Uterus (tissue), 4 donors: ENCODE results near the gene SCAMP4. TPM values are rescaled to one million over a fixed set of nuclear protein-coding genes. Genes with fewer than 3 reads are reported as not detected.

Source experiments
- DNase-seq, 2 donors: peaks; one replicate each; pipeline ENCODE4 v3.0.0-alpha.2; 2019 to 2020
- H3K27ac ChIP-seq, 2 donors: fragments of 200-600 bp; sonication (generic); 1 replicate in 1 of 2; 2 replicates in 1 of 2; pipeline ENCODE4 v1.5.1; 2016 to 2018
- H3K27me3 ChIP-seq, 2 donors: fragments of 200-600 bp; sonication (generic); one replicate each; pipeline ENCODE4 v1.5.1; 2018 to 2019; ENCODE audit warnings: control low read depth in 1 of 2
- H3K36me3 ChIP-seq, 2 donors: fragments of 200-600 bp; sonication (generic); one replicate each; pipeline ENCODE4 v1.5.1; 2019; ENCODE audit warnings: control low read depth in 1 of 2
- H3K4me1 ChIP-seq, 2 donors: fragments of 200-600 bp; sonication (generic); one replicate each; pipeline ENCODE4 v1.5.1; 2018 to 2019; ENCODE audit warnings: control low read depth in 1 of 2
- H3K4me3 ChIP-seq, 2 donors: fragments of 200-600 bp; sonication (generic); 1 replicate in 1 of 2; 2 replicates in 1 of 2; pipeline ENCODE4 v1.5.1; 2018 to 2019; ENCODE audit warnings: mild to moderate bottlenecking in 1 of 2
- H3K9me3 ChIP-seq, 2 donors: fragments of 200-600 bp; sonication (generic); one replicate each; pipeline ENCODE4 v1.5.1; 2019; ENCODE audit warnings: control low read depth in 1 of 2
- CTCF ChIP-seq, 4 experiments: fragments of 200-600 bp in 2 of 4; fragments of 450-650 bp in 2 of 4; sonication (generic) in 2 of 4; IDR thresholded peaks; one replicate each; pipeline ENCODE4 v1.5.1; 2016 to 2019; ENCODE audit warnings: antibody characterized with exemption in 4 of 4, mild to moderate bottlenecking in 2 of 4, moderate library complexity in 1 of 4
- POLR2A ChIP-seq, 2 donors: fragments of 450-650 bp; IDR thresholded peaks; one replicate each; pipeline ENCODE4 v1.6.1; 2016; ENCODE audit warnings: antibody characterized with exemption in 2 of 2, mild to moderate bottlenecking in 1 of 2, moderate library complexity in 1 of 2
- intact Hi-C: fragments of 100-400 bp; cut with DNase I; formaldehyde crosslinking; loops from one replicate; pipeline ENCODE4 v1.15.1; 2023; ENCODE audit warnings: low total_unique reads
- total RNA-seq, 4 donors: library from RNA; depleted of rRNA in 3 of 4; stranded (reverse); fragments of >200 nt in 3 of 4; gene quantifications; one replicate each; pipeline versions ENCODE4 v1.1.0 to v1.2.4, GENCODE V29; 2014 to 2023
- donor health status: DM: yes; HTN: yes; CAD: no.

The SCAMP4 gene
- total RNA-seq, 4 donors from 2014 or later: 9.5 to 68.9 (median 28.0) TPM

GRCh38 chr19:1920644-1921043, 15.4 kb downstream of the SCAMP4 start:
- H3K36me3 ChIP-seq: no peaks in the 10 kb centered on the region
- no peak for TF ChIP-seq CTCF (IDR thresholded peaks at IDR 0.05)
- no peak for TF ChIP-seq POLR2A (IDR thresholded peaks at IDR 0.05)
- no peak overlapping the region for H3K27ac ChIP-seq
- H3K27me3 ChIP-seq: no peaks in the 10 kb centered on the region
- H3K9me3 ChIP-seq: no peaks in the 10 kb centered on the region
- no peaks in the 10 kb centered on the region for H3K4me1 ChIP-seq
- no peak overlapping the region for H3K4me3 ChIP-seq
- intact Hi-C loops: no loop called here
- DNase-seq: no peak

GRCh38 chr19:1921326-1921725, 16.1 kb downstream of the SCAMP4 start:
- H3K4me1 ChIP-seq: no peaks in the 10 kb centered on the region
- intact Hi-C loops: no loop called here
- H3K9me3 ChIP-seq: no peaks in the 10 kb centered on the region
- H3K27me3 ChIP-seq: no peaks in the 10 kb centered on the region
- H3K27ac ChIP-seq: no peak overlapping the region
- peak in 1 of 4 experiments; percentile 2 for TF ChIP-seq CTCF (IDR thresholded peaks at IDR 0.05)
- TF ChIP-seq POLR2A (IDR thresholded peaks at IDR 0.05): no peak
- DNase-seq: peak; percentile 67 to 68
- H3K36me3 ChIP-seq: no peaks in the 10 kb centered on the region
- H3K4me3 ChIP-seq: no peak overlapping the region

- H3K27me3 ChIP-seq: no peaks in the 10 kb centered on the region
- no peak overlapping the region for H3K27ac ChIP-seq
- no peaks in the 10 kb centered on the region for H3K36me3 ChIP-seq
- DNase-seq: no peak
- H3K9me3 ChIP-seq: no peaks in the 10 kb centered on the region
- TF ChIP-seq POLR2A (IDR thresholded peaks at IDR 0.05) (no peak), CTCF (IDR thresholded peaks at IDR 0.05) (no peak)
- H3K4me3 ChIP-seq: no peak overlapping the region
- intact Hi-C loops: no loop called here
- H3K4me1 ChIP-seq: no peaks in the 10 kb centered on the region
Measured at GRCh38 chr19:1921825-1922224, 16.6 kb downstream of the SCAMP4 start.

- H3K27ac ChIP-seq: no peak overlapping the region
- no peaks in the 10 kb centered on the region for H3K36me3 ChIP-seq
- TF ChIP-seq CTCF (IDR thresholded peaks at IDR 0.05) (no peak), POLR2A (IDR thresholded peaks at IDR 0.05) (no peak)
- no peak overlapping the region for H3K4me3 ChIP-seq
- no peak for DNase-seq
- H3K27me3 ChIP-seq: no peaks in the 10 kb centered on the region
- intact Hi-C loops: no loop called here
- H3K4me1 ChIP-seq: no peaks in the 10 kb centered on the region
- H3K9me3 ChIP-seq: no peaks in the 10 kb centered on the region
Measured at GRCh38 chr19:1922803-1923202, 17.6 kb downstream of the SCAMP4 start.

- Histone ChIP-seq H3K4me1 (no peaks in the 10 kb centered on the region), H3K36me3 (no peaks in the 10 kb centered on the region), H3K4me3 (no peak overlapping the region), H3K9me3 (no peaks in the 10 kb centered on the region), H3K27ac (no peak overlapping the region), H3K27me3 (no peaks in the 10 kb centered on the region)
- TF ChIP-seq POLR2A (IDR thresholded peaks at IDR 0.05) (no peak), CTCF (IDR thresholded peaks at IDR 0.05) (no peak)
- DNase-seq: no peak
- intact Hi-C loops: no loop called here
Measured at GRCh38 chr19:1923319-1923718, 18.1 kb downstream of the SCAMP4 start.
